Body of pancreas (tissue), 4 donors: ENCODE data around the gene PARP1. TPM values are rescaled to one million over a fixed set of nuclear protein-coding genes. Genes with fewer than 3 reads are reported as not detected.

Source experiments
- ATAC-seq: fragments of 150-250 bp; one replicate; pipeline ENCODE4 v1.9.1; 2016
- DNase-seq, 4 donors: peaks; one replicate each; pipeline ENCODE4 v3.0.0-alpha.2; 2019
- H3K27ac ChIP-seq, 4 donors: fragments of 200-600 bp; sonication (generic); 1 replicate in 3 of 4; 2 replicates in 1 of 4; pipeline versions ENCODE4 v1.5.1 to v1.6.1; 2016 to 2019; ENCODE audit warnings: mild to moderate bottlenecking in 1 of 4, mixed read lengths in 1 of 4, moderate library complexity in 1 of 4
- H3K27me3 ChIP-seq, 2 donors: fragments of 200-600 bp; sonication (generic); one replicate each; pipeline ENCODE4 v1.6.0; 2016; ENCODE audit warnings: mild to moderate bottlenecking in 1 of 2
- H3K36me3 ChIP-seq, 2 donors: fragments of 200-600 bp; sonication (generic); replicated peaks in 1 of 2; 2 replicates each; pipeline ENCODE4 v1.5.1; 2016; ENCODE audit warnings: low read depth in 2 of 2; ENCODE audit not compliant: insufficient read depth in 1 of 2
- H3K4me1 ChIP-seq: fragments of 200-600 bp; sonication (generic); one replicate; pipeline ENCODE4 v1.6.0; 2016
- H3K4me3 ChIP-seq, 2 donors: fragments of 200-600 bp; sonication (generic); 1 replicate in 1 of 2; 2 replicates in 1 of 2; pipeline ENCODE4 v1.5.1; 2016 to 2019
- H3K9me3 ChIP-seq, 3 donors: fragments of 200-600 bp; sonication (generic); 1 replicate in 2 of 3; 2 replicates in 1 of 3; pipeline ENCODE4 v1.5.1; 2016
- POLR2A ChIP-seq, 3 donors: fragments of 450-650 bp; IDR thresholded peaks; one replicate each; pipeline ENCODE4 v1.6.1; 2016; ENCODE audit warnings: antibody characterized with exemption in 3 of 3, mild to moderate bottlenecking in 2 of 3
- WGBS, 2 donors: methylation state at CpG; one replicate each; pipeline ENCODE4 v1.1.5; 2017; 5-methylcytosine and 5-hydroxymethylcytosine counted together
- intact Hi-C: fragments of 100-400 bp; cut with DNase I; formaldehyde crosslinking; loops from one replicate; pipeline ENCODE4 v1.15.1; 2023
- total RNA-seq, 2 donors: library from RNA; depleted of rRNA; stranded (reverse); fragments of >200 nt; gene quantifications; one replicate each; pipeline ENCODE4 v1.1.0, GENCODE V29; 2016
- TF ChIP-seq, protein P1 (sequence below), 7 experiments: fragments of 450-650 bp in 4 of 7; fragments of 200-600 bp in 3 of 7; sonication (generic) in 3 of 7; IDR thresholded peaks; one replicate each; pipeline ENCODE4 v1.5.1; 2016 to 2019; ENCODE audit warnings: antibody characterized with exemption in 7 of 7

PARP1 gene
- total RNA-seq, 2 donors from 2014 or later: 56.3 to 72.8 TPM

DNA sequence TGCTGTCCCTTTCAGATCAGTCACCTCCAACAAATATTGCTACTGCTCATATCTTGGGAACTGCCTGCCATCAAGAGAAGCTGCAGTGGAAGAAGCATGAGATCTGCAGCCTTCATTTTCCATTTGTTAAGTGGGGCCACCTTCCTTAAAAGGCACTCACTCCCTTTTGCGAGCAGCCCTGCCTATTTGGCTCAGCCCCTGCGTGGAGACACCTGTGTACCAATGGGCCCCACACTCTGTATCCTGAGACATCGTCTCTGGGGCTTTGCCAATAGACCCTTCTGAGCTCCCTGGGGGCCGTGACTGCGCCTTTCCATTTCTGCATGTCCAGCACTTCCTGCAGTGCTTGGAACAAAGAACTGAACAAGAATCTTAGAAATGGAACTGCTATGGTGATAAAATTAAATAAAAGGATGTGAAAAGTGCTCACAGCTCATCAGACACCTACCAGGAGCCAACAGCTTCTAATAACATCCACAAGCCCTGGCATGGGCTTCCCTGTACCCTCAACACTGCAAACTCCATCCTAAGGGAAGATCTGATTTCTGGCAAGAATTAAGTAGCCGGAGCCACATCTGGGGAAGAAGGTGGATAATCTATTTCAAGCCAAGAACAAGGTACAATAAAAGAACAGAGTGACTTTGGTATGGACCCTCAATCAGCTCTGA, 36.7 kb downstream of the PARP1 start:
- no peaks in the 10 kb centered on the region for H3K4me1 ChIP-seq
- intact Hi-C loops: no loop called here
- H3K27me3 ChIP-seq: no peaks in the 10 kb centered on the region
- DNase-seq: no peak
- H3K4me3 ChIP-seq: no peak overlapping the region
- H3K9me3 ChIP-seq: peaks cover 0 to 4% (median 0%) of the 10 kb centered on the region in 3 donors
- WGBS, 2 donors: 83 to 93% methylated on average over 6 of the region's 6 CpGs
- no peak overlapping the region for H3K27ac ChIP-seq
- no peak for ATAC-seq
- TF ChIP-seq, protein P1, sequence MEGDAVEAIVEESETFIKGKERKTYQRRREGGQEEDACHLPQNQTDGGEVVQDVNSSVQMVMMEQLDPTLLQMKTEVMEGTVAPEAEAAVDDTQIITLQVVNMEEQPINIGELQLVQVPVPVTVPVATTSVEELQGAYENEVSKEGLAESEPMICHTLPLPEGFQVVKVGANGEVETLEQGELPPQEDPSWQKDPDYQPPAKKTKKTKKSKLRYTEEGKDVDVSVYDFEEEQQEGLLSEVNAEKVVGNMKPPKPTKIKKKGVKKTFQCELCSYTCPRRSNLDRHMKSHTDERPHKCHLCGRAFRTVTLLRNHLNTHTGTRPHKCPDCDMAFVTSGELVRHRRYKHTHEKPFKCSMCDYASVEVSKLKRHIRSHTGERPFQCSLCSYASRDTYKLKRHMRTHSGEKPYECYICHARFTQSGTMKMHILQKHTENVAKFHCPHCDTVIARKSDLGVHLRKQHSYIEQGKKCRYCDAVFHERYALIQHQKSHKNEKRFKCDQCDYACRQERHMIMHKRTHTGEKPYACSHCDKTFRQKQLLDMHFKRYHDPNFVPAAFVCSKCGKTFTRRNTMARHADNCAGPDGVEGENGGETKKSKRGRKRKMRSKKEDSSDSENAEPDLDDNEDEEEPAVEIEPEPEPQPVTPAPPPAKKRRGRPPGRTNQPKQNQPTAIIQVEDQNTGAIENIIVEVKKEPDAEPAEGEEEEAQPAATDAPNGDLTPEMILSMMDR (IDR thresholded peaks at IDR 0.05): no peak
- no peak for TF ChIP-seq POLR2A (IDR thresholded peaks at IDR 0.05)
- H3K36me3 ChIP-seq: peaks cover 15 to 72% of the 10 kb centered on the region in 2 donors

DNA sequence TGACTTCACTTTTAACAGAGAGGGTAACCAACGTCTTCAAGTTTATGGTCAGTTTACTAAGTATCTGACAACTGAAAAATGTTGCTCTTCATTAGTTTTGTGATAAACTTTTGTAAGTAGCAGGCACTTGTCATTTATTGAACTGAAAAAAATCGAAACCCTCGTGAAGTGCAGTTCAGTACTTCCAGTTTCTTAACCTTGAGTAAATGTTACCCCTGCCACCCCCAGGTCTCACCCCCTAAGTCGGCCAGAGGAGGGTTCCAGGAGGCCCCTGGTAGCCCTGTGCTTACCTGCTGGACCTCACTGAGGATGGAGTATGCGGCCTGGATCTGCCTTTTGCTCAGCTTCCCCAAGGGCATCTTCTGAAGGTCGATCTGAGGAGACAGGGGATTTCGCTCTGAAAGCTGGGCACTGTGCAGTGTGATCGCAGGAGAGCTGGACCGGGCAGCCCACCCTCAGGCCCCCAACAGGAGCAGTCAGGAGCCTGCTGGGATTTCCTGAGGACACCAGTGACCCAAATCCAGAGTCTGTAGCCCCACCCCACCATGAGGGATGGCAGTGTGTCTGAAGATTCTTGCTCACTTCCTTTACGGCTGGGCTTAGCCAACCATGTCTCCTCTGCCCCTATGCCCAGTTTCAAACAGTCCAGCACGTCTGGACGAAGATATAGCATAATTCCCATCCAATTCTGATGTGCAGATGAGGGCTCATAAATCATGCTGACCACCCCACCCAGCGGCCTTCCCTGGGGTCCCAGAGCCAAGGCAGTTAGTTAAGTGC, 37.6 kb downstream of the PARP1 start:
- no peak for TF ChIP-seq POLR2A (IDR thresholded peaks at IDR 0.05)
- TF ChIP-seq, protein P1 (IDR thresholded peaks at IDR 0.05): no peak
- Histone ChIP-seq H3K27ac (no peak overlapping the region), H3K36me3 (peaks cover 19 to 72% of the 10 kb centered on the region in 2 donors), H3K27me3 (no peaks in the 10 kb centered on the region), H3K4me1 (no peaks in the 10 kb centered on the region), H3K9me3 (peaks cover 0 to 4% (median 0%) of the 10 kb centered on the region in 3 donors), H3K4me3 (no peak overlapping the region)
- WGBS, 2 donors: 81 to 85% methylated on average over 7 to 13 of the region's 13 CpGs
- intact Hi-C loops: no loop called here
- no peak for DNase-seq
- no peak for ATAC-seq

DNA sequence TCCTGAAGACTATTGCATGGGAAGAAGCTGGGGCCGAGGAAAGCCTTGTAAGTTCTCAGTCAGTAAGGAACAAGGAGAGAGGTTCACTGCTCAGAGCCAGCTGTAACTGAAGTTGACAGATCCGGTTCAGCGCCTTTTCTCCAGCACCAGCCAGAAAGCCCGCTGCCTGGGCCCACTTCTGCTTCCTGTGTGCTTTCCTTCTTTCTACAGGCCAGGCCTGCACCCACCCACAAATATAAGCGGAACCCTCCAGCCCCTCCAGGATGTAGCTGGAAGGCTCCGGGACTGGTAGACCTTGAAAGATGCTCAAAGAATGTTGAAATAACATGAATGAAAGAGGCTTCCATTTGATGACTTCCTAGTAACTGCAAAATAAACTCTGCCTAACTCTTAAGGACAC, 38.8 kb downstream of the PARP1 start:
- no peak overlapping the region for H3K4me3 ChIP-seq
- DNase-seq (no peak), ATAC-seq (no peak)
- TF ChIP-seq, protein P1 (IDR thresholded peaks at IDR 0.05): no peak
- no peak for TF ChIP-seq POLR2A (IDR thresholded peaks at IDR 0.05)
- H3K27me3 ChIP-seq: no peaks in the 10 kb centered on the region
- no peaks in the 10 kb centered on the region for H3K9me3 ChIP-seq
- no peaks in the 10 kb centered on the region for H3K4me1 ChIP-seq
- no peak overlapping the region for H3K27ac ChIP-seq
- intact Hi-C loops: no loop called here
- H3K36me3 ChIP-seq: peaks cover 13 to 73% of the 10 kb centered on the region in 2 donors
- 75 to 93% methylated on average over 5 to 6 of the region's 6 CpGs for WGBS, 2 donors

DNA sequence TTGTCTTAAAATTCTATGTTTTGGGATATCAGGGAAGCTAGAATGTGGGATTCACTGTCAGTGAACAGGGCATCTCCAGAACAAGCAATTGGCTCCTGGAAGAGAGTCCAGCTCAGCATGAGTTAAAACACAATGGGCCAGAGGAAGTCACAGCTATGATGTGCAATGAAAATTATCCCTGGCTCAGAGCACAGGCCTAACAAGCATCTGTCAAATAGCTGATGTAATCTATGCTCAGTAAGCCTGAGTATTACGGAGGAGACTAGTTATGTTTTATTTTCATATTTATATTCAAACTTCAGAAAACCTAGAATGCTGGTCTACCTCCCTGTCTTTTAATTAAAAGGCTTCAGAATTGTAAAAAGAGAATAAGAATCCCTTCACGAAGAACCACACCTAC, 41.6 kb downstream of the PARP1 start:
- Histone ChIP-seq H3K4me3 (no peak overlapping the region), H3K27me3 (no peaks in the 10 kb centered on the region), H3K36me3 (peaks cover 17 to 74% of the 10 kb centered on the region in 2 donors), H3K27ac (no peak overlapping the region), H3K4me1 (no peaks in the 10 kb centered on the region), H3K9me3 (no peaks in the 10 kb centered on the region)
- intact Hi-C loops: no loop called here
- TF ChIP-seq, protein P1 (IDR thresholded peaks at IDR 0.05): no peak
- TF ChIP-seq POLR2A (IDR thresholded peaks at IDR 0.05): no peak
- ATAC-seq: no peak
- DNase-seq: no peak
- 94 to 95% methylated on average over 2 of the region's 2 CpGs for WGBS, 2 donors
